Right lobe of liver (tissue), 4 donors: ENCODE results near the gene ANO2.

Source experiments
- POLR2A ChIP-seq: fragments of 450-650 bp; IDR thresholded peaks from one replicate; pipeline ENCODE4 v1.6.1; 2017; ENCODE audit warnings: antibody characterized with exemption, mild to moderate bottlenecking
- TF ChIP-seq, protein P1 (sequence below), 4 donors: fragments of 200-600 bp in 3 of 4; fragments of 450-650 bp in 1 of 4; IDR thresholded peaks; one replicate each; pipeline versions ENCODE4 v1.5.1 to v1.8.0; 2016 to 2022; ENCODE audit warnings: antibody characterized with exemption in 4 of 4, mild to moderate bottlenecking in 2 of 4
- donor health status: DM: no; HTN: no; CAD: no.
- donor health status: DM: no; HTN: no; CAD: no.
- donor health status: DM: no; HTN: yes; CAD: no.

DNA sequence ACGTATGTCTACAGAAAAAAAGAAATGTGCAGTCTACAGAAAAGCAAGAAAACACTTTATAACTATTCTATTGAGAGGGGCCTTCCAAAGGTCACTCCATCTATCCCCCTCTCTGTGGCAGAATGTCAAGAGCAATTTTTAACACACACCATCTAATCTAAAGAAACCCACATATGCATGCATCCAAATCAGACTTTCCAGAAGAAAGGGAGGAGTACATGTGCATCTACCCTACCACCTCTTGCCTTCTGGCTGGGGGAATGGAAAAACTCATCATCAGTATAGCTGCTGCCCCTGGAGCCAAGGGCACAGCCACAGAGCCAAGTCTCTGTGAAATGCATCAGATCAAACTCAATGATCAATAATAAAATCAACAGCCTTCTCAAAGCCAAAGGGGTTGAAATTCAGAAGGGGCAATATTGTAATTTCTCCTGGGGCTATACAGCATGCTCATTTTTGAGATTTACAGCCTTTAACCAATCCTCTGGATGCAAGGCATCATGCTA is 63.9 kb downstream of the ANO2 start:
- TF ChIP-seq, protein P1, sequence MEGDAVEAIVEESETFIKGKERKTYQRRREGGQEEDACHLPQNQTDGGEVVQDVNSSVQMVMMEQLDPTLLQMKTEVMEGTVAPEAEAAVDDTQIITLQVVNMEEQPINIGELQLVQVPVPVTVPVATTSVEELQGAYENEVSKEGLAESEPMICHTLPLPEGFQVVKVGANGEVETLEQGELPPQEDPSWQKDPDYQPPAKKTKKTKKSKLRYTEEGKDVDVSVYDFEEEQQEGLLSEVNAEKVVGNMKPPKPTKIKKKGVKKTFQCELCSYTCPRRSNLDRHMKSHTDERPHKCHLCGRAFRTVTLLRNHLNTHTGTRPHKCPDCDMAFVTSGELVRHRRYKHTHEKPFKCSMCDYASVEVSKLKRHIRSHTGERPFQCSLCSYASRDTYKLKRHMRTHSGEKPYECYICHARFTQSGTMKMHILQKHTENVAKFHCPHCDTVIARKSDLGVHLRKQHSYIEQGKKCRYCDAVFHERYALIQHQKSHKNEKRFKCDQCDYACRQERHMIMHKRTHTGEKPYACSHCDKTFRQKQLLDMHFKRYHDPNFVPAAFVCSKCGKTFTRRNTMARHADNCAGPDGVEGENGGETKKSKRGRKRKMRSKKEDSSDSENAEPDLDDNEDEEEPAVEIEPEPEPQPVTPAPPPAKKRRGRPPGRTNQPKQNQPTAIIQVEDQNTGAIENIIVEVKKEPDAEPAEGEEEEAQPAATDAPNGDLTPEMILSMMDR (IDR thresholded peaks at IDR 0.05): no peak
- TF ChIP-seq POLR2A: no peak
